Forelimb muscle (tissue), 1 donor: ENCODE data around the gene MASP1. TPM values are rescaled to one million over a fixed set of nuclear protein-coding genes. Genes with fewer than 3 reads are reported as not detected.
A peak's percentile ranks its signal among the peaks of the same experiment; 100 is the strongest.

Source experiments
- DNase-seq: peaks from one replicate; pipeline ENCODE4 v3.0.0-alpha.2; 2013; ENCODE audit warnings: low read depth
- polyA plus RNA-seq: library from polyadenylated mRNA; unstranded; fragments of 120-200 nt; gene quantifications from one replicate; pipeline ENCODE4 v1.2.1, GENCODE V29; 2013; ENCODE audit not compliant: insufficient read length

MASP1 gene
- polyA plus RNA-seq, result 9.6 TPM

GRCh38 chr3:187291512-187292132, at the start of gene MASP1:
Gene MASP1, minus strand, starts transcription at chr3:187291737. Its CDS starts 105 bp downstream, at chr3:187291632.
- DNase-seq, result no peak

GRCh38 chr3:187340578-187340977, 49.0 kb upstream of the MASP1 start:
- DNase-seq, result no peak

GRCh38 chr3:187336322-187336721, 44.8 kb upstream of the MASP1 start:
- DNase-seq, result no peak

GRCh38 chr3:187334904-187335303, 43.4 kb upstream of the MASP1 start:
- no peak for DNase-seq

- no peak for DNase-seq
Observed at GRCh38 chr3:187328691-187329090, 37.2 kb upstream of the MASP1 start.

- no peak for DNase-seq
Observed at GRCh38 chr3:187327845-187328244, 36.3 kb upstream of the MASP1 start.

GRCh38 chr3:187325632-187326031, 34.1 kb upstream of the MASP1 start:
- DNase-seq, result no peak

GRCh38 chr3:187323091-187323490, 31.6 kb upstream of the MASP1 start:
- no peak for DNase-seq

GRCh38 chr3:187322291-187322690, 30.8 kb upstream of the MASP1 start:
- DNase-seq, result no peak

GRCh38 chr3:187321766-187322165, 30.2 kb upstream of the MASP1 start:
- DNase-seq, result no peak

GRCh38 chr3:187319699-187320302, 28.3 kb upstream of the MASP1 start:
- peak; percentile 28 for DNase-seq

GRCh38 chr3:187318819-187319616, 27.5 kb upstream of the MASP1 start:
- peak; percentile 26 for DNase-seq

GRCh38 chr3:187315872-187316271, 24.3 kb upstream of the MASP1 start:
- DNase-seq, result no peak

- no peak for DNase-seq
Observed at GRCh38 chr3:187314176-187314575, 22.6 kb upstream of the MASP1 start.

- no peak for DNase-seq
Observed at GRCh38 chr3:187310954-187311470, 19.5 kb upstream of the MASP1 start.

GRCh38 chr3:187310226-187310625, 18.7 kb upstream of the MASP1 start:
- no peak for DNase-seq

GRCh38 chr3:187305881-187306280, 14.3 kb upstream of the MASP1 start:
- no peak for DNase-seq

- no peak for DNase-seq
Observed at GRCh38 chr3:187299611-187300010, 8.1 kb upstream of the MASP1 start.

GRCh38 chr3:187296911-187297310, 5.4 kb upstream of the MASP1 start:
- no peak for DNase-seq

- no peak for DNase-seq
Observed at GRCh38 chr3:187296058-187296457, 4.5 kb upstream of the MASP1 start.

- DNase-seq, result no peak
Observed at GRCh38 chr3:187295316-187296034, 3.9 kb upstream of the MASP1 start.
